ENCODE results near the gene GPRC5C.
A peak's percentile ranks its signal among the peaks of the same experiment; 100 is the strongest.

Gene GPRC5C

GRCh38 chr17:74466828-74467184 lies 34.9 kb downstream of the GPRC5C start:
- Histone ChIP-seq H2AK5ac (ENCODE audit: low read length) (no peak overlapping the region), H2BK5ac (ENCODE audit: low read length) (no peak overlapping the region), H3K4me3 (ENCODE audit: low read length) (no peak overlapping the region), H3K36me3 (ENCODE audit: control insufficient read depth, insufficient read depth, low read length) (no peaks in the 10 kb centered on the region), H2BK120ac (ENCODE audit: low read depth, low read length) (no peak overlapping the region), H3K4me2 (ENCODE audit: low read length) (peak overlapping the region; percentile 75), H3K27me3 (ENCODE audit: insufficient read depth, low read length, poor library complexity) (peaks cover 8% of the 10 kb centered on the region), H3K9ac (ENCODE audit: low read length) (no peak overlapping the region), H3K18ac (ENCODE audit: low read length) (no peak overlapping the region), H2BK15ac (replicated peaks; ENCODE audit: low read depth) (no peak overlapping the region), H3K27ac (ENCODE audit: low read depth, low read length) (no peak overlapping the region), H3K79me2 (ENCODE audit: control insufficient read depth, insufficient read depth, low read length) (no peaks in the 10 kb centered on the region), H3K4me1 (ENCODE audit: control insufficient read depth, low read depth, low read length) (no peaks in the 10 kb centered on the region), H3K79me1 (ENCODE audit: low read length) (no peaks in the 10 kb centered on the region), H3K23ac (ENCODE audit: low read length) (peak overlapping the region; percentile 24), H3K56ac (ENCODE audit: low read length) (peak overlapping the region; percentile 64), H3K4ac (ENCODE audit: low read depth, low read length) (no peak overlapping the region), H4K5ac (ENCODE audit: low read length) (no peak overlapping the region), H4K8ac (ENCODE audit: low read depth, low read length) (no peak overlapping the region)
- no CpG with 5 or more reads among the region's 11 CpGs for WGBS (ENCODE audit: extremely low coverage, insufficient coverage, low lambda C conversion rate)
- DNase-seq: no peak

GRCh38 chr17:74467221-74467951 lies 35.5 kb downstream of the GPRC5C start:
- no peak overlapping the region for H2BK15ac ChIP-seq (replicated peaks; ENCODE audit: low read depth)
- no CpG with 5 or more reads among the region's 21 CpGs for WGBS (ENCODE audit: extremely low coverage, insufficient coverage, low lambda C conversion rate)
- peaks cover 8% of the 10 kb centered on the region for H3K27me3 ChIP-seq (ENCODE audit: insufficient read depth, low read length, poor library complexity)
- no peak overlapping the region for H3K18ac ChIP-seq (ENCODE audit: low read length)
- no peak overlapping the region for H3K23ac ChIP-seq (ENCODE audit: low read length)
- H3K4me1 ChIP-seq (ENCODE audit: control insufficient read depth, low read depth, low read length): no peaks in the 10 kb centered on the region
- H3K4ac ChIP-seq (ENCODE audit: low read depth, low read length): no peak overlapping the region
- no peak overlapping the region for H3K4me3 ChIP-seq (ENCODE audit: low read length)
- H2AK5ac ChIP-seq (ENCODE audit: low read length): no peak overlapping the region
- H3K27ac ChIP-seq (ENCODE audit: low read depth, low read length): no peak overlapping the region
- H3K4me2 ChIP-seq (ENCODE audit: low read length): no peak overlapping the region
- no peak overlapping the region for H4K8ac ChIP-seq (ENCODE audit: low read depth, low read length)
- DNase-seq: no peak
- no peak overlapping the region for H4K5ac ChIP-seq (ENCODE audit: low read length)
- H2BK5ac ChIP-seq (ENCODE audit: low read length): no peak overlapping the region
- H3K56ac ChIP-seq (ENCODE audit: low read length): no peak overlapping the region
- H3K79me2 ChIP-seq (ENCODE audit: control insufficient read depth, insufficient read depth, low read length): no peaks in the 10 kb centered on the region
- peak overlapping the region; percentile 6 for H3K9ac ChIP-seq (ENCODE audit: low read length)
- H3K79me1 ChIP-seq (ENCODE audit: low read length): no peaks in the 10 kb centered on the region
- H3K36me3 ChIP-seq (ENCODE audit: control insufficient read depth, insufficient read depth, low read length): no peaks in the 10 kb centered on the region
- H2BK120ac ChIP-seq (ENCODE audit: low read depth, low read length): no peak overlapping the region

- Histone ChIP-seq H2AK5ac (ENCODE audit: low read length) (no peak overlapping the region), H3K4me2 (ENCODE audit: low read length) (no peak overlapping the region), H3K9ac (ENCODE audit: low read length) (no peak overlapping the region), H3K4ac (ENCODE audit: low read depth, low read length) (no peak overlapping the region), H3K27ac (ENCODE audit: low read depth, low read length) (no peak overlapping the region), H3K36me3 (ENCODE audit: control insufficient read depth, insufficient read depth, low read length) (no peaks in the 10 kb centered on the region), H4K5ac (ENCODE audit: low read length) (no peak overlapping the region), H3K79me2 (ENCODE audit: control insufficient read depth, insufficient read depth, low read length) (no peaks in the 10 kb centered on the region), H3K18ac (ENCODE audit: low read length) (no peak overlapping the region), H2BK120ac (ENCODE audit: low read depth, low read length) (no peak overlapping the region), H3K4me3 (ENCODE audit: low read length) (no peak overlapping the region), H3K23ac (ENCODE audit: low read length) (no peak overlapping the region), H4K8ac (ENCODE audit: low read depth, low read length) (no peak overlapping the region), H2BK15ac (replicated peaks; ENCODE audit: low read depth) (no peak overlapping the region), H3K4me1 (ENCODE audit: control insufficient read depth, low read depth, low read length) (no peaks in the 10 kb centered on the region), H3K79me1 (ENCODE audit: low read length) (no peaks in the 10 kb centered on the region), H2BK5ac (ENCODE audit: low read length) (no peak overlapping the region), H3K27me3 (ENCODE audit: insufficient read depth, low read length, poor library complexity) (peaks cover 8% of the 10 kb centered on the region), H3K56ac (ENCODE audit: low read length) (no peak overlapping the region)
- WGBS (ENCODE audit: extremely low coverage, insufficient coverage, low lambda C conversion rate): no CpG with 5 or more reads among the region's 3 CpGs
- DNase-seq: no peak
Observed at GRCh38 chr17:74471341-74471740, 39.5 kb downstream of the GPRC5C start.

- H3K18ac ChIP-seq (ENCODE audit: low read length): no peak overlapping the region
- H3K79me2 ChIP-seq (ENCODE audit: control insufficient read depth, insufficient read depth, low read length): no peaks in the 10 kb centered on the region
- H3K27me3 ChIP-seq (ENCODE audit: insufficient read depth, low read length, poor library complexity): no peaks in the 10 kb centered on the region
- no peaks in the 10 kb centered on the region for H3K4me1 ChIP-seq (ENCODE audit: control insufficient read depth, low read depth, low read length)
- no peak overlapping the region for H4K5ac ChIP-seq (ENCODE audit: low read length)
- no peak overlapping the region for H3K9ac ChIP-seq (ENCODE audit: low read length)
- H3K79me1 ChIP-seq (ENCODE audit: low read length): no peaks in the 10 kb centered on the region
- WGBS (ENCODE audit: extremely low coverage, insufficient coverage, low lambda C conversion rate): no CpG with 5 or more reads among the region's 4 CpGs
- H4K8ac ChIP-seq (ENCODE audit: low read depth, low read length): no peak overlapping the region
- DNase-seq: no peak
- H2AK5ac ChIP-seq (ENCODE audit: low read length): no peak overlapping the region
- no peak overlapping the region for H3K56ac ChIP-seq (ENCODE audit: low read length)
- H3K27ac ChIP-seq (ENCODE audit: low read depth, low read length): no peak overlapping the region
- H2BK5ac ChIP-seq (ENCODE audit: low read length): no peak overlapping the region
- no peak overlapping the region for H2BK120ac ChIP-seq (ENCODE audit: low read depth, low read length)
- no peak overlapping the region for H3K23ac ChIP-seq (ENCODE audit: low read length)
- no peak overlapping the region for H3K4me2 ChIP-seq (ENCODE audit: low read length)
- H3K36me3 ChIP-seq (ENCODE audit: control insufficient read depth, insufficient read depth, low read length): no peaks in the 10 kb centered on the region
- H3K4me3 ChIP-seq (ENCODE audit: low read length): no peak overlapping the region
- no peak overlapping the region for H2BK15ac ChIP-seq (replicated peaks; ENCODE audit: low read depth)
- H3K4ac ChIP-seq (ENCODE audit: low read depth, low read length): no peak overlapping the region
Observed at GRCh38 chr17:74472890-74473289, 41.0 kb downstream of the GPRC5C start.

GRCh38 chr17:74473294-74473693 lies 41.4 kb downstream of the GPRC5C start:
- Histone ChIP-seq H3K23ac (ENCODE audit: low read length) (no peak overlapping the region), H3K18ac (ENCODE audit: low read length) (no peak overlapping the region), H3K4ac (ENCODE audit: low read depth, low read length) (no peak overlapping the region), H4K8ac (ENCODE audit: low read depth, low read length) (no peak overlapping the region), H3K9ac (ENCODE audit: low read length) (no peak overlapping the region), H3K4me1 (ENCODE audit: control insufficient read depth, low read depth, low read length) (no peaks in the 10 kb centered on the region), H4K5ac (ENCODE audit: low read length) (no peak overlapping the region), H3K79me1 (ENCODE audit: low read length) (no peaks in the 10 kb centered on the region), H3K4me3 (ENCODE audit: low read length) (no peak overlapping the region), H3K79me2 (ENCODE audit: control insufficient read depth, insufficient read depth, low read length) (no peaks in the 10 kb centered on the region), H2AK5ac (ENCODE audit: low read length) (no peak overlapping the region), H3K4me2 (ENCODE audit: low read length) (no peak overlapping the region), H3K27me3 (ENCODE audit: insufficient read depth, low read length, poor library complexity) (no peaks in the 10 kb centered on the region), H2BK5ac (ENCODE audit: low read length) (no peak overlapping the region), H2BK15ac (replicated peaks; ENCODE audit: low read depth) (no peak overlapping the region), H3K27ac (ENCODE audit: low read depth, low read length) (no peak overlapping the region), H3K56ac (ENCODE audit: low read length) (no peak overlapping the region), H3K36me3 (ENCODE audit: control insufficient read depth, insufficient read depth, low read length) (no peaks in the 10 kb centered on the region), H2BK120ac (ENCODE audit: low read depth, low read length) (no peak overlapping the region)
- no CpG with 5 or more reads among the region's 8 CpGs for WGBS (ENCODE audit: extremely low coverage, insufficient coverage, low lambda C conversion rate)
- DNase-seq: no peak
